Stimulated activated CD4-positive, alpha-beta T cell treated with anti-CD3 and anti-CD28 coated beads, Interleukin-15, amount 100 ng/mL, for 48 hours (primary cell): ENCODE results near the gene DHRSX.
"Not testable (repeated sequence)": the region's sequence is repeated elsewhere in the genome, so short reads cannot be mapped to it uniquely, and the experiment has no call there.

ENCODE experiments used
- DNase-seq, 2 donors: peaks; one replicate each; pipeline ENCODE4 v3.0.0-alpha.2; 2020; ENCODE audit warnings: low read depth in 2 of 2

The DHRSX gene

DNA sequence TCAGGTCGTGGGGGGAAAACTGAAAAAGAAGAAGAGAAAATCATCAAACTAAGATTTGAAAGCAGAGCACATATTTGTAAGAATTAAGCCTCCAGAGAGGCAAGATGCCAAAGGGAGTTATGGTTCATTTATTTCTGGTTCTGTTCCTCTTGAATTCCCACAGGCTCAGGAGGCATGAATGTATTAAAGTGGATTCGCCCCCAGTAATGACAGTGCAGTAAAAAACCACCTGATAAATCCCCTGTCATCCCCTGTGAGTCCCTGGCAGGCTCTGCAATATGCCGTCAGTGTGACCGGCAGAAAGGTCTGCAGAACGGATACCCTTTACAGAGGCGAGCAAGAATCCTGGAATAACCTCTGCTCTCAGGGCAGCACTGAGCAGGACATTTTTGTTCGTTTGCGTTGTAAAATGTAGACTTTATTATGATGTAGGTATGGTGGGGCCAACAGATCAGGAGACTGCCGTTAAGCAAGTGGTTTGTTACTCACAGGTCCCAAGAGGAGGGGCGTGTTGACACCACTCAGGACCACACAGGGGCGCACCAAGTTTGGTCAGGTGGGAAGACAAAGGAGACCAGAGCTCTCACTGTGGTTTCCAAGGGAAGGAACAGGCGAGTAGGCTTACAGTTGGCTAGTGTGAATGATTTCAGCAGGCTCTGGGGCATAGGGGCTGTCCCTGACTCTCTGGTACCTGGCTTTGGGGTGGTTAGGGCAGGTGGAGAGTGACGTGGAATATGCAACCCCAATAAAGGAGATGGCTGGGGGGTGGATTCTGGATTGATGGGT is 75.3 kb downstream of the DHRSX start:
- no peak for DNase-seq

- no peak for DNase-seq
Observed at GRCh38 chrX:2424317-2424716, 76.5 kb downstream of the DHRSX start.

- DNase-seq = no peak
Observed at GRCh38 chrX:2423899-2424298, 76.9 kb downstream of the DHRSX start.

- no peak for DNase-seq
Observed at GRCh38 chrX:2423282-2423681, 77.5 kb downstream of the DHRSX start.

DNA sequence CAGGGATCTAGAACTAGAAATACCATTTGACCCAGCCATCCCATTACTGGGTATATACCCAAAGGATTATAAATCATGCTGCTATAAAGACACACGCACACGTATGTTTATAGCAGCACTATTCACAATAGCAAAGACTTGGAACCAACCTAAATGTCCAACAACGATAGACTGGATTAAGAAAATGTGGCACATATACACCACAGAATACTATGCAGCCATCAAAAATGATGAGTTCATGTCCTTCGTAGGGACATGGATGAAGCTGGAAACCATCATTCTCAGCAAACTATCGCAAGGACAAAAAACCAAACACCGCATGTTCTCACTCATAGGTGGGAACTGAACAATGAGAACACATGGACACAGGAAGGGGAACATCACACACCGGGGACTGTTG is 81.4 kb downstream of the DHRSX start:
- DNase-seq = not testable (repeated sequence)

GRCh38 chrX:2418000-2418399 is 82.8 kb downstream of the DHRSX start:
- DNase-seq = no peak

DNA sequence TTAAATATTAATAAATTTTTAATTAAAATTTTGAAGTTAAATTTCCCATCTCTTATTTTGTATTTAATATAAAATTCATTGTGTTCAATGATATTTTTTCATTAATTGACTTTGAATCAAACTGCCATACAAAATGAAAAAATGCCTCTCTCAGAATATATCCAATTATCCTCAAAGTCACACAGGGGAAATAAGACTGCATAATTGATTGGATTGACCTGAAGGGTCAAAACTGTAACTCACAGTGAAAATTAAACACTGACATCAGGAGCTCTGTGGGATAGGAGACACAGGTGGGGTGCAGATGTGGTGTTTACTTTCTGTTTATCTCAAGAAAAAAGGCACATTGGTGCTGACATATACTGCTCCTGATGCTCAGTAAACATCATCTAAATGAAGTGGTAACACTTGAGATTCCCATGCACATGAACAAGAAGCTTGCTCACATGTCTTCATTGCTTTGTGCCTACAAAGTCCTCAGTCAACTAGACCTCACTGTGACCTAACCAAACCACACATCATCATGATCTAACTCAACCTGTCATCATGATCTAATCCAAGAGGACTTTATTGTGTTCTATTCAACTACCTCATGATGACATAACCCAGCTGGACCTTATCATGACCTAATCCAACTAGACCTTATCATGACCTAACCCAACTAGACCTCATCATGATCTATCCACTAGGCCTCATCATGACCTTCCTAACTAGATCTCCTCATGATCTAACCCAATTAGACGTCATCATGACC is 83.7 kb downstream of the DHRSX start:
- no peak for DNase-seq

DNA sequence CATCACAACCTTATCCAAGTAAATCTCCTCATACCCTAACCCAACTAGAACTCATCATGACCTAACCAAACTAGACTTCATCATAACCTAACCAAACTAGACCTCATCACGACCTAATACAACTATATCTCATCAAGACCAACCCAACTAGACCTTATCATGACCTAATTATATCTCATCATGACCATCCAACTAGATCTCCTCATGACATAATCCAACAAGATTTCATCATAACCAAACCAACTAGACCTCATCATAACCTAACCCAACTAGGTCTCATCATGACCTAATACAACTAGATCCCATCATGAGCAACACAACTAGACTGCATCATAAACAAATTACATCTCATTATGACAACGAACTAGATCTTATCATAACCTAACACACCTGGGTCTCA is 86.4 kb downstream of the DHRSX start:
- no peak for DNase-seq

DNA sequence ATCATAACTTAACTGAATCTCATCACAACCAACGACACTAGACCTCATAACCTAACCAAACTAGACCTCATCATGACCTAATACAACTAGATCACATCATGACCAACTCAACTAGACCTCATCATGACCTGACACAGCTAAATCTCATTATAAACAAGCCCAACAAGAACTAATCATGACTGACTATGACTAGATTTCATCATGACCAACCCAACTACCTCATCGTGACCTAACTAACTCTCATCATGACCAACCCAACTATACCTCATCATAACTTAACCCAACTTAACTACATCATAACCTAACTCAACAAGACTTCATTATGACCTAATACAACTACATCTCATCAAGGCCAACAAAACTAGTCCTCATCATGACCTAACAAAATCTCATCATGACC is 86.8 kb downstream of the DHRSX start:
- DNase-seq = no peak

DNA sequence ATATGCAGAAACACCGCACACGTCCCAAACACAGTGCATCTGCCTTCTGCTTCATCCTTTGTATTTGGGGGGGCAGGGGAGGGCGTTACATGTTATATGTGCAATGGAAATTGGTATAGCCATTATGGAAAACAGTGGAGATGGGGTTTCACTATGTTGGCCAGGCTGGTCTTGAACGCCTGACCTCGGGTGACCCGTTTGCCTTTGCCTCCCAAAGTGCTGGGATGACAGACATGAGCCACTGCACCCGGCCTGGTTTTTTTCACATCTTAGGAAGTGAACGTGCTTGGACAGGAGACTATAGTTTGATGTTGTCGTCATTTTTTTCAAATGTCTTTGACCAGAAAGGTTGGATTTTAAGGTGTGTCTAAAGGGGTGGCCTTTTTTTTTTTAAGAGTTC is 88.6 kb downstream of the DHRSX start:
- no peak for DNase-seq

- no peak for DNase-seq
Observed at GRCh38 chrX:2410279-2411020, 90.3 kb downstream of the DHRSX start.

- no peak for DNase-seq
Observed at GRCh38 chrX:2409796-2410195, 91.0 kb downstream of the DHRSX start.

GRCh38 chrX:2408856-2409255 is 91.9 kb downstream of the DHRSX start:
- no peak for DNase-seq

DNA sequence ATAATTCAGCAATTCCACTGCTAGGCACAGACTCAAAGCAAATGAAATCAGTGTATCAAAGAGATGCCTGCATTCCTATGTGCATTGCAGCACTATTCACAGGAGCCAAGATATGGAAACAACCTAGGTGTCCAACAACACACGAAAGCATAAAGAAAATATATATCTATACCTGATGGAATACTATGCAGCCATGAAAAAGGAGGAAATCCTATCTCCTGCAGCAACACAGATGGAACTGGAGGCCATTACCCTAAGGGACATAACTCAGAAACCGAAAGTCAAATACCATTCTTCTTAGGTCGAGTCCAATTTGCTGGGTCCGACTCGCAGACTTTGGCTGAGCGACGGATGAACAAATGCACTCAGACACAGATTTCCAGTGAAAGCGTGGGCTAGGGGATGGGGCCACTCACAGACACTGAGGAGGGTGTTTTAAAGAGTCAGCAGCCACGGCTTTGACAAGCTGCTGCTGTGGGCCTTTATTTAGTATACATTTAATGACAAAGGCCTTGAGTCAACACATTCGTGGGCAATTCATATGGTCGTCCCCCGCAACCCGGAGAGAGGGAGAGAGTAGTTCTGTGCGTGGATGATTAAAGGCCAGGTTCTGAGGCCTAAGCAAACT is 93.8 kb downstream of the DHRSX start:
- DNase-seq = no peak

GRCh38 chrX:2404776-2405175 is 96.0 kb downstream of the DHRSX start:
- DNase-seq = no peak

DNA sequence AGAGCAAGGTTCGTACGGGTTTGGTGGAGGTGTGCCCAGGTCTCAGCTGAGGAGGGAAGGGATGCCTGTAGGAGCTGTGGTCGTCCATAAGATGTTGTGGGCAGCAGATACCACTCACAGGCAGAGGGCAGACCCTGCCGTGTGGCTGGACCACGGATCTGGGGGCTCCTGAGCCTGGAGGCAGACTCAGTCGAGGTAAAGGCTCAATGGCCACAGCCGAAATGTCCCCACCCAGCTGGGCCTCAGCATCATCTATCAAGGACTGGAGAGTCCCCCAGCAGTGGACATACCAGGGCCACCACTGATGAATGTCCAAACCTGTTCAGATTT is 98.5 kb downstream of the DHRSX start:
- DNase-seq = no peak

- no peak for DNase-seq
Observed at GRCh38 chrX:2401590-2402360, 99.0 kb downstream of the DHRSX start.

DNA sequence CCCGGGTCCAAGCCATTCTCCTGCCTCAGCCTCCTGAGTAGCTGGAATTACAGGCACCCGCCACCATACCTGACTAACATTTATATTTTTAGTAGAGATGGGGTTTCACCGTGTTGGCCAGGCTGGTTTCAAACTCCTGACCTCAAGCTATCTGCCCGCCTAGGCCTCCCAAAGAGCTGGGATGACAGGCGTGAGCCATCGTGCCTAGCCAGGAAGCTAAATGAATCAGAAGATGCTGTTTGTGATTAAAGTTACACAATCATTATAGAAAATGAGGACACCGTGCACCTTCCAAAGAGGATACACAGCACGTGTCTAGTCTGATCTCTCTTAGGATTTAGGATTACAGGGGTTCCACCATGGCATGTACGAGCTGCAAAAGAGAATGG is 99.6 kb downstream of the DHRSX start:
- DNase-seq = no peak

DNA sequence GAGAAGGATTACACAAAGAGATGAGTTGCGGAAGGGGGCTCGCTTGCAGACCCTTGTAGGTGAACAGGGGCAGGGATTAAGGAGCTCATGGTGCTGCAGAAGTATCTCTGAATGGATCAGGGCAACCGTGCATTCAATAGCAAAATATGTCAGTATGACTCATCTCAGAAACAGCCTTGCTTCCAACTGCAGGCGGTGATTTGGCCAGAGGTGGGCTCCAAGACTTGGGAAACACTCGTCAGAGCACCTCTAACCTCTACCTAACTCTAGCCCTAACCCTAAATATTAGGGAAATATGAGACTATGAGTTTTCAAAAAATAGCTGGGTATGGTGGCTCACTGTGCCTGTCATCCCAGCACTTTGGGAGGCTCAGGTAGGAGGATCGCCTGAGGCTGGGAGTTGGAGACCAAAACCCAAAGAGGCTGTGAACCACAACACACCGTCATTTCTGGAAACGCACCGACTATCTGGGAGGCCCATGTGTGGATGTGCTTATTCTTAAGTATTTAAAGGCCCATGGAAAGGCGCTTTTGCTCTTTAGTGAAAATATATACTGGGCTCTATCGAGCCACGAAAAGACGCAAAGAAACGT is 102.6 kb downstream of the DHRSX start:
- no peak for DNase-seq

DNA sequence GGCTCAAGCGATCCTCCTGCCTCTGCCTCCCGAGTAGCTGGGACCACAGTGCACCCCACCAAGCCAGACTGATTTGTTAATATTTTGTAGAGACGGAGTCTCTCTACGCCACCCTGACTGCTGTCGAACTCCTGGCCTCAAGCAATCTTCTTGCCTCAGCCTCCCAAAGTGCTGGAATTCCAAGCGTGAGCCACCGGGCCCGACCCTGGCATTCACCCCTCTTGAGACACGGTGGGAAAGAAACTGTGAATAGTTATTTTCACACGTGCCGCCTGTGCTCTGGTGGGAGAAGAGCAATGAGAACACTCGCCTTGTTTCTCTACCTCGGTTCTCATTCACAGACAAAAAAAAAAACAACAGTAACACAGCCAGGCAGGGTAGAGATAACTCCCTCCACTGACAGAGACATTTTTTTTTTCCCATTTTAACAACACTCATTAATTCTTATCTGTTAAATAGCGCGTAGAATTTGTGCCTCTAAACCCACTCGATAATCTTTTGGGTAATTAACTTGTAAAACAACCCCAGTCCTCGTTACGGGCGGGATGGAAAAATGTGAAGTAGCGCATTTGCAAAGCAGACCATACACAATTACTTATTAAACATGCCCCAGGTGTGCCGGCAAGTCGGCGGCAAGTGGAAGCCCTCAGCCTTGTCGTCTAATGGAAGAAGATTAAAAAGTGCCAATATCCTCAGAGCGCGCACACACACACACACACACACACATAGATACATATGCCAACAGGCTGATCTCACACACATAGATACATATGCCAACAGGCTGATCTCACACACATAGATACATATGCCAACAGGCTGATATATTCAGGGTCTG is 103.3 kb downstream of the DHRSX start:
- DNase-seq = no peak
